Upper lobe of right lung (tissue), 1 donor: ENCODE results near the gene MYBPH. TPM values are rescaled to one million over a fixed set of nuclear protein-coding genes. Genes with fewer than 3 reads are reported as not detected.

Experiments
- ATAC-seq: fragments of 200-7000 bp; cut with Tn5 transposase; one replicate; pipeline ENCODE4 v1.9.1; 2020; ENCODE audit warnings: mild to moderate bottlenecking, moderate library complexity
- DNase-seq: peaks from one replicate; pipeline ENCODE4 v3.0.0-alpha.2; 2020
- H3K27ac ChIP-seq: fragments of 200-600 bp; one replicate; pipeline ENCODE4 v1.8.0; 2022
- H3K27me3 ChIP-seq: fragments of 200-600 bp; one replicate; pipeline ENCODE4 v1.8.0; 2022; ENCODE audit warnings: mild to moderate bottlenecking
- H3K36me3 ChIP-seq: fragments of 200-600 bp; one replicate; pipeline ENCODE4 v1.8.0; 2022
- H3K4me1 ChIP-seq: fragments of 200-600 bp; one replicate; pipeline ENCODE4 v1.8.0; 2022
- H3K4me3 ChIP-seq: fragments of 200-600 bp; one replicate; pipeline ENCODE4 v1.8.0; 2022; ENCODE audit warnings: mild to moderate bottlenecking
- H3K9me3 ChIP-seq: fragments of 200-600 bp; one replicate; pipeline ENCODE4 v1.8.0; 2022
- CTCF ChIP-seq: fragments of 200-600 bp; IDR thresholded peaks from one replicate; pipeline ENCODE4 v1.8.0; 2022; ENCODE audit warnings: antibody characterized with exemption
- intact Hi-C: fragments of 100-400 bp; cut with DNase I; formaldehyde crosslinking; loops from one replicate; pipeline ENCODE4 v1.11.0; 2022
- total RNA-seq: library from RNA; stranded (reverse); fragmentation: NEBNext Ultra II Directional; extraction: Animal tissue kit (Norgen Biotek cat#: 25700); gene quantifications from one replicate; pipeline ENCODE4 v1.2.1, GENCODE V29; 2021
- donor health status: DM: no; HTN: yes; CAD: no; lungs with severe emphysema.

MYBPH gene
- total RNA-seq, 1 donor from 2014 or later: not detected

GRCh38 chr1:203178821-203179666, 3.4 kb upstream of the MYBPH start:
- ATAC-seq (no peak), DNase-seq (no peak)
- Histone ChIP-seq H3K9me3 (no peaks in the 10 kb centered on the region), H3K36me3 (no peaks in the 10 kb centered on the region), H3K27ac (no peak overlapping the region), H3K4me1 (peaks cover 7% of the 10 kb centered on the region), H3K27me3 (no peaks in the 10 kb centered on the region), H3K4me3 (no peak overlapping the region)
- intact Hi-C loops: no loop called here
- no peak for TF ChIP-seq CTCF

GRCh38 chr1:203178083-203178482, 2.5 kb upstream of the MYBPH start:
- no peak for DNase-seq
- Histone ChIP-seq H3K36me3 (no peaks in the 10 kb centered on the region), H3K4me1 (peaks cover 7% of the 10 kb centered on the region), H3K27ac (no peak overlapping the region), H3K4me3 (no peak overlapping the region), H3K27me3 (no peaks in the 10 kb centered on the region), H3K9me3 (no peaks in the 10 kb centered on the region)
- no peak for TF ChIP-seq CTCF
- intact Hi-C loops: no loop called here
- ATAC-seq: no peak

- intact Hi-C loops: no loop called here
- TF ChIP-seq CTCF: no peak
- ATAC-seq (no peak), DNase-seq (peak; percentile 48)
- Histone ChIP-seq H3K4me1 (peaks cover 9% of the 10 kb centered on the region), H3K36me3 (no peaks in the 10 kb centered on the region), H3K27me3 (no peaks in the 10 kb centered on the region), H3K27ac (no peak overlapping the region), H3K9me3 (no peaks in the 10 kb centered on the region), H3K4me3 (no peak overlapping the region)
Measured at GRCh38 chr1:203177470-203178039, 1.9 kb upstream of the MYBPH start.

GRCh38 chr1:203177036-203177405, 1.4 kb upstream of the MYBPH start:
- H3K4me1 ChIP-seq: peaks cover 12% of the 10 kb centered on the region
- TF ChIP-seq CTCF: no peak
- no peak overlapping the region for H3K27ac ChIP-seq
- no peak overlapping the region for H3K4me3 ChIP-seq
- H3K27me3 ChIP-seq: no peaks in the 10 kb centered on the region
- no peak for ATAC-seq
- no peak for DNase-seq
- no peaks in the 10 kb centered on the region for H3K36me3 ChIP-seq
- intact Hi-C loops: no loop called here
- H3K9me3 ChIP-seq: no peaks in the 10 kb centered on the region

GRCh38 chr1:203176273-203177035, 828 bp upstream of the MYBPH start:
- no peak for TF ChIP-seq CTCF
- no peak overlapping the region for H3K27ac ChIP-seq
- H3K36me3 ChIP-seq: no peaks in the 10 kb centered on the region
- intact Hi-C loops: no loop called here
- H3K4me3 ChIP-seq: no peak overlapping the region
- no peak for DNase-seq
- H3K4me1 ChIP-seq: peaks cover 12% of the 10 kb centered on the region
- no peak for ATAC-seq
- H3K9me3 ChIP-seq: no peaks in the 10 kb centered on the region
- no peaks in the 10 kb centered on the region for H3K27me3 ChIP-seq
